ENCODE results near the gene HSFX4.
"Not testable (repeated sequence)": the region's sequence is repeated elsewhere in the genome, so short reads cannot be mapped to it uniquely, and the experiment has no call there.

The HSFX4 gene, protein sequence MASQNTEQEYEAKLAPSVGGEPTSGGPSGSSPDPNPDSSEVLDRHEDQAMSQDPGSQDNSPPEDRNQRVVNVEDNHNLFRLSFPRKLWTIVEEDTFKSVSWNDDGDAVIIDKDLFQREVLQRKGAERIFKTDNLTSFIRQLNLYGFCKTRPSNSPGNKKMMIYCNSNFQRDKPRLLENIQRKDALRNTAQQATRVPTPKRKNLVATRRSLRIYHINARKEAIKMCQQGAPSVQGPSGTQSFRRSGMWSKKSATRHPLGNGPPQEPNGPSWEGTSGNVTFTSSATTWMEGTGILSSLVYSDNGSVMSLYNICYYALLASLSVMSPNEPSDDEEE

DNA sequence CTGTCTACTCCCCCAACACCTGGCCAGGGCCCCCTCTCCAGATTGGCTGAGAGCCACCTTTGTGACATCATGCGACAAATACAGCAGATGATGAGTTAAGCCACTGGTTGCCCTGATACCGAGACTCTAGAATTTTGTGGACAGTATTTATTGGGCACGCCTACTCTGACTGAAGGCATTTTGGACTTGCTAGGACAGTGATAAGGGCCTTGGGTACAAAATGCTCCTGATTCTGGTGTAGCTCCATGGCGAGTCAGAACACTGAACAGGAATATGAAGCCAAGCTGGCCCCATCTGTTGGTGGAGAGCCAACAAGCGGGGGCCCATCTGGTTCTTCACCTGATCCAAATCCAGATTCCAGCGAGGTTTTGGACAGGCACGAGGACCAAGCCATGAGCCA is at the start of gene HSFX4:
Gene HSFX4 (plus strand): TSS at position 174 of the 400 bp plus-strand sequence. CDS start 72 bp downstream, at position 246.
- DNase-seq (ENCODE audit: low read depth in 2 of 2): not testable (repeated sequence)

DNA sequence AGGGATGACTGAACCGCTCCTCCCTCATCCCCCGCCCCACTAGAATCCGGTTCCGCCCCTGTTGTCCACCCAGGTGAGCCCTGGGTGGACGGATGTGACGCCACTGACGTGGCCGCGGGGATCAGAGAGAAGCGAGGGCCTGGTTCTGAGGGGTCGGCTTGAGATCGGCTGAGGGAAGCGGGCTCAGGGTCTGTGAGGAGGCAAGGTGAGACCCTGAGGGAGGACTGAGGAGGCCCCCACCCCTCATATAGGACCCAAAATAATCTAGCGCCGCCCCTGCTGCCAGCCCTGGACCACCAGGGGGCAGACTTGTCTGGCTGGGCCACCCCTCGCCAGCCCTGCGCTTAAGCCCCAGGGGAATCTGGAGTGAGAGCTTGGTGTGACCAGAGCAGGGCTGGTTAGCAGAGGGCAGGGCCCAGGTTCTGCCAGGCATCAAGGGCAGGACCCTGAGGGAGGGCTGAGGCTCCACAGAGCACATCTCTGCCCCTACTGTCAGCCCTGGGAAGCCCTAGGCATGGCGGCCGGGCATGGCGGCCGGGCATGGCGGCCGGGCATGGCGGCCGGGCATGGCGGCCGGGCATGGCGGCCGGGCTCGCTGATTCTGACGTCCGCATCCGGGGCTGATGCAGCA is 48.2 kb upstream of the HSFX4 start, which contains the start of gene MAGEA8:
Gene MAGEA8 (plus strand): TSS at position 103 of the 631 bp plus-strand sequence. CDS start 3,090 bp downstream, outside the sequence.
- no peak for DNase-seq (ENCODE audit: low read depth in 2 of 2)

DNA sequence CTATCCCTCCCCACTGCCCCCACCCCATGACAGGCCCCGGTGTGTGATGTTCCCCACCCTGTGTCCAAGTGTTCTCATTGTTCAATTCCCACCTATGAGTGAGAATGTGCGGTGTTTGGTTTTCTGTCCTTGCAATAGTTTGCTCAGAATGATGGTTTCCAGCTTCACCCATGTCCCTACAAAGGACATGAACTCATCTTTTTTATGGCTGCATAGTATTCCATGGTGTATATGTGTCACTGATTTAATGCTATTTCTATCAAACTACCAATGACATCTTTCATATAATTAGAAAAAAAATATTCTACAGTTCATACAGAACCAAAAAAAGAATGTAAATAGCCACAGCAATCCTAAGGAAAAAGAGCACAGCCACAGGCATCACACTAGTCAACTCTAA is 38.5 kb upstream of the HSFX4 start:
- not testable (repeated sequence) for DNase-seq (ENCODE audit: low read depth in 2 of 2)

DNA sequence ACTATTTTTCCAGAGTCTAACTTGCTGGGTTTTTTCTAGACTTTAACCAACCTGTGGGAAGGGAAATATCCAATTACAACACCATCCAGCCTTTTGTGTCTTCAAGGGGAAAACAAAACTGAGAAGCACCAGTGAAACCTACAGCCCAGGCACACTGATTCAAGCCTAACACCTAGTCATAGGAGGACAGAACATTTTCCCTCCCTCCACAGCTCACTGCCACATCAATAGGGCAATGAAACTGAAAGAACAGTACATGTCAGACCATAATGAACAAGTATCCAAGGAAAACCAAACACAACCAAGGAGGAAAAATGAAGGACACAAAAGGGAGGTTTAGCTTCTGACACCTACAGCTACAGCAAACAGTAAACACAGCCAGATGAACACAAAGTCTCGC is 30.8 kb upstream of the HSFX4 start:
- no peak for DNase-seq (ENCODE audit: low read depth in 2 of 2)

DNA sequence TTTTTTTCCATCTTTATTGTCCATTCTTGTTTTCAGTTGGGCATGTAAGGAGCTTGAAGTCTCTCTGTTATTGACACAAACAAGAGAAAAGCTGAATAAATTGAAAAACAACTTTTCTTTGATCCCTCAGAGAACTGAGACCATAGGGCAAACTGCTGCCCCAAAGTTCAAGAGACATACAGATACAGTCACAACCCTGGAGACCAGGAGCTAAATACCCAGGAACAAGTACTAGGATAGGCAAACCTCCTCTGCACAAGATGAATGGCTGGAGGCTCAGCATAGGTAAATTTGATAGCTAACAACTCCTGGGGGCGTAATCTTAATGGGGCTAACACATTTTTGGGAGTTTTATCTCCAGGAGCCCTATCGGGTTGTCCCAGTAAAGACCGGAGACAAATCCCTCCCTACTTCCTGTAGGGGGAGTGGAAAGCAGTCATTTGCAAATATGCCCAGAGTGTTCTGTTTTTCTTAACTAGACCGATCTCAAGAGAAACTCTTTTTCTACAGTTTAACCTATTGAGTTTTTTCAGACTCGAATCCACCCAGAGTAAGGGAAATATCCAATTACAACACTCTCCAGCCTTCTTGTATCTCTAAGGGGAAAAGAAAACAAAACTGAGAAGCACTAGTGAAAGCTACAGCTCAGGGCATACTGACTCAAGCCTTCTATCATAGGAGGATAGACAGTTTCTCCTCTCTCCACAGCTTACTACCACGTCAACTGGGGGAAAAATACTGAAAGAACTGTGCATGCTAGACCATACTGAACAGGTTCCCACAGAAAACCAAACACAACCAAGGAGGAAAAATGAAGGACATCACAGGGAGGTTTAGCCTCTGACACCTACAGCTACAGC is 25.3 kb upstream of the HSFX4 start:
- DNase-seq (ENCODE audit: low read depth in 2 of 2): no peak

DNA sequence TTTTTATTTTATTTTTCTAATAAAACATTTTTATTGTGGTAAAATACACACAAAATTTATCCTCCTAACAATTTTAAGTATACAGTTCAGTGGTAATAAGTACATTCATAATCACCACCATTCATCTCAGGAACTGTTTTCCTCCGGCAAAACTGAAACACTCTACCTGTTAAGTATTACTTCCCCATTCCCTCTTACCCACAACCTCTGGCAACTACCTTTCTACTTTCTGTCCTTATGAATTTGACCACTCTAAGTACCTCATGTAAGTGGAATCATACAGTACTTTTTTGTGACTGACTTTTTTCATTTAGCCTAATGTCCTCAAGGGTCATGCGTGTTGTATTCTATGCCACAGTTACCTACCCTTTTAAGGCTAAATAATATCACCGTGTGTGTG is 21.1 kb upstream of the HSFX4 start:
- no peak for DNase-seq (ENCODE audit: low read depth in 2 of 2)

DNA sequence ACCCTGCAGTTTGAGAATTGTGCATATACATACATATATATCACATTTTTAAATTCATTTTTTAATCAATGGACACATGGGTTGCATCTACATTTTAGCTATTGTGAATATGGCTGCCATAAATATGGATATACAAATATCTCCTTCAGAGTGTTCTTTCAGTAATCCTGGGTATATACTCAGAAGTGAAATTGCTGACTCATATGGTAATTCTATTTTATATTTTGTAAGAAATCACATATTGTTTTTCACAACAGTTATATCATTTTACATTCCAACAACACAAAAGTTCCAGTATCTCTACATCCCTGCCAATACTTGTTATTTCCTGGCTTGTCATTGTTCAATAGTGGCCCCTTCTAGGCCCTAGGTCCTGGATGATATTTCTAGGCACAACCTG is 20.6 kb upstream of the HSFX4 start:
- DNase-seq (ENCODE audit: low read depth in 2 of 2): no peak

DNA sequence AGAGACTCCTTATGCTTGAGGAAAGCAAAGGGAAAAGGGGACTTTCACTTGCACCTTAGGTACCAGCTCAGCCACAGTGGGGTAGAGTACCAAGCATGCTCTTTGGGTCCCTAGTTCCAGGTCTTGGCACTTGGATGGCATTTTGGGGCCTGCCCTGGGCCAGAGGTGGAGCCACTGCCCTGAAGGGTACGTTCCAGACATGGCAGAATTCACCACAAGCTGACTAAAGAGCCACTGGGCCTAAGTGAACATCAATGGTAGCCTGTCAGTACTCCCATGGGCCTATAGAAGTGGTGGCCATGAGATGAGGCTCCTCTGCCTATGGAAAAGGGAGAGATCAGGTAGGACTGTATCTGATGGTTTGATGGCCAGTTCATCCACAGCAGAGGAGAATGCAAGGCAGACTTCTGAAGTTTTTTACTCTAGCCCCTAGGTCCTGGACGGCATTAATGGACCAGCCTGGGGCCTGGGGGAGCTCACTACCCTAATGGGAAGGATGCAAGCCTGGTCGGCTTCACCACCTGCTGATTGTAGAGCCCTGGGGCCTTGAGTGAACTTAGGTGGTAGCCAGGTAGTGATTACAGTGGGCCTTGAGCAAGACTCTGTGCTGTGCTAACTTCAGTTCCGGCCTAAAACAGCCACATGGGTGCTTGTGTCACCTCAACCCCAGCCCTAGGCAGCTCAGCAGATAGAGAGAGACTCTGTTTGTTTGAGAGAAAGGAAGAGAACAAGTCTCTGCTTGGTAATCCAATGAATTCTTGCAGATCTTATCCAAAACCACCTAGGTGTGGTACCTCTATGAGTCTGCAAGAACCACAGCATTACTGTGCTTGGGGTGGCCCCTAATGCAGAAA is 19.8 kb upstream of the HSFX4 start:
- no peak for DNase-seq (ENCODE audit: low read depth in 2 of 2)

DNA sequence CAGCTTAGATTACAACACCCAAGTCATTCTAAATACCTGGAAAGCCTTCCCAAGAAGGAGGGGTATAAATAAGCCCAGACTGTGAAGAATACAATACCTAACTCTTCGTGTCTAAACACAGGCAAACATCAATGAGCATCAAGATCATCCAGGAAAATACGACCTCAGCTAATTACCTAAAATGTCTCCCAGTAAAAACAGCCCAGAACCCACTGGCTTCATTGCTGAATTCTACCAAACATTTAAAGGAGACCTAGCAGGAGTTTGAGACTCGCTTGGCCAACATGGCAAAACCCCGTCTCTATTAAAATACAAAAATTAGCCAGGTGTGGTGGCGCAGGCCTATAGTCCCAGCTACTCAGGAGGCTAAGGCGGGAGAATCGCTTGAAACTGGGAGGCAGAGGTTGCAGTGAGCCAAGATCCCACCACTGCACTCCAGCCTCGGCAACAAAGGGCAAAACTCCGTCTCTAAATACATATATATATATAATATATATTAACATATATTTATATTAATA is 19.1 kb upstream of the HSFX4 start:
- DNase-seq (ENCODE audit: low read depth in 2 of 2): no peak

DNA sequence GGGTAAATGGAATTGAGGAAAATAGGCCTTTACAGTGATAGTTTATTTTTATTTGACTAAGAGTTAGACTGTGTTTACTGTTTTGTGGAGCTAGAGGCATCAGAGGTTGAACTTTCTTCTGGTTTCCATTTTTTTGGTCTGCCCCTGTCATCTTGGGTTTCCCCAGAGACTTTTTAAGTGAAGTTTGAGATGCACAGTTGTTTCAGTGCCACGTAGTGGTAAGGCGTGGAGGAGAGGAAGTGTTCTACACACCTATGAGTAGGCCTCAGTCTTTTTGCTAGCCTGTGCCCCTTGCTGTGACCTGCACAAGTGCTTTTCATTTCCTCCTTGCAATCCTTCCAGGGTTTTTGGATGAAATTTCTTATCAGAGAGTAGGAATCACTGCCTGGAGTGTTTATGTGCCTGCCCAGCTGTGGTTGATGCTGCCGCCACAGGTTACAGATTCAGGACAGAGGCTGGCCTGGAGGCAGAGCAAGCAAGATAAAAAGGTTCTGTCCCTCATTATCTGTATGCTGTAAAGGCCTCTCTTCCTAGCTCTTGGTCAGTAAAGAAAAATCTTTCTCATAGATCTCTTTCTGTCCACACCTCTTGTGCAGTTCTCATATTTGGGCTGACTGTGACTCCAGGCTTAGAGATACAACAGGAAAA is 12.5 kb upstream of the HSFX4 start:
- DNase-seq (ENCODE audit: low read depth in 2 of 2): no peak

DNA sequence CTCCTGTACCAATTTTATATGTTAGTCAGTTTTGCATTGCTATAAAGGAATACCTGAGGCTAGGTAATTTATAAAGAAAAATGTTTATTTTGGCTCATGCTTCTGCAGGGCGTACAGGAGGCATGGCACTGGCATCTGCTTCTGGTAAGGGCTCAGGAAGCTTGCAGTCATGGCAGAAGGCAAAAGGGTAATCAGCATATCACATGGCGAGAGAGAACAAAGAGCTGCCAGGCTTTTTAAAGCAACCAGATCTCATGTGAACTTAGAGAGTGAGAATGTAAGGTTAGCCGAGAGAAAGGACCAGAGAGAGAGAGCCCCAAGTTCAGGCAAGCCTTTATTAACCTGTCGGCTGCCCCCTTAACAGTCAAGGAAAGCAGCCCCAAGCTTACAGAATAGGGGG is 5.5 kb upstream of the HSFX4 start:
- not testable (repeated sequence) for DNase-seq (ENCODE audit: low read depth in 2 of 2)

DNA sequence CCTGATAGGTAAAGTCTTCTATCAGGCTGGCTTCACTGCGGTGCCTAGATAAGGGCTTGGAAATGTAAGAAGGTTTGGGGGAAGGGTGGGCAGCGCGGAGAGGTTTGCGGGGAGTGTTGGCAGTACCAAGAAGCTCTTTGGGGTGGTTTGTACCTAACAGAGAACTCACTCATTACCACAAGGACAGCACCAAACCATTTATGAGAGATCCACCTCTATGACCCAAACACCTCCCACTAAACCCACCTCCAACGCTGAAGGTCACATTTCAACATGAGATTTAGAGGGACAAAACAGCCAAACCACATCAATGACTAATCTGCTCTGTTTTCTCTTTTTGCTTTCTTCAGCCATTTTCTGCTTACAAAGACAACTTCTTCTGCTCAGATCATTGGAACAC is 4.9 kb upstream of the HSFX4 start:
- DNase-seq (ENCODE audit: low read depth in 2 of 2): not testable (repeated sequence)

DNA sequence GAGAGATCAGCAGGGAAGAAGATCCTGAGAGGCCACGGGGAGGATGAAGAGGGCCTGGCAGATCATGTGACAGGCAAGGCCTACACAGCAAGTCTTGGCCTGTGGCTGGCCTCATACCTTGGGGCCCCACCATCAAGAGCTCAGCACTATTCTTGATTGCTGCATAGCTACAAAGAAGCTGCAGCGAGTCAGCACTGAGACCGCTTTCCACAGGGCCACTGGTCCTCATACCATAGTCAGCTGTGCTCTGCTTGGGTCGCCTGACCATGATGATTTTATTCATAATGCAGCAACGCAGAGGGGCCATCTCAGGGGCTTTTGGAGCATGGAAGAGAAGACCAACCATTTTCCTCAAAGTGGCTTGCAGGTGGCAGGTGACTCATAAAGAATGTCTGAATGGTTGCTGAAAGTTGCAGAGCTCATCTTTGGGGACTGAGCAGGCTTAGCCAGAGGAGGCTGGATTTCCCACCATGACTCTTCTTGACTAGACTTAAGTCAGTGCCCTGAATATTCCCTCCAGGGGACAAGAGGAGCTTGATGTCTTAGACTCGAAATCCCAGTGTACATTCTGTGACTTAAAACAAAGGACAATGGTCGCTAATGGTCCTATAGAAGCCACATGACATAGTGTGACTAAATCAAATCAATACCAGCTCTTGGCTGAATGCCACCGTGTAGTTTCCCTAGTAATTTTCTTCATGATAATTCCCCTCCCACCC is 2.0 kb upstream of the HSFX4 start:
- DNase-seq (ENCODE audit: low read depth in 2 of 2): not testable (repeated sequence)

DNA sequence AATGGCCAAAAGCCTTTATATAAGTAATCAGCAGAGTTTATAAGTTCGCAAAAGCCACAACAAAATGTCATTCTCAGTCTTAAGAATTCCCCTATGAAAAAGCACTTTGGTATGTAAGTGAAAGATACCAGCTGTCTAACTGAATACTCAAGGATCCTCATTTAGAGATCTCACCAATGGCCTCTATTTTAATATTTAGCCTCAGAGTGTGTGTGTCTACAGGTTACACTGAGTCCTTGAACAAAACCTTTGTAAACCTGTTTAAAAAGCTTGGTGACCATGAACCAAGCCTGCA is 1.5 kb upstream of the HSFX4 start:
- not testable (repeated sequence) for DNase-seq (ENCODE audit: low read depth in 2 of 2)

DNA sequence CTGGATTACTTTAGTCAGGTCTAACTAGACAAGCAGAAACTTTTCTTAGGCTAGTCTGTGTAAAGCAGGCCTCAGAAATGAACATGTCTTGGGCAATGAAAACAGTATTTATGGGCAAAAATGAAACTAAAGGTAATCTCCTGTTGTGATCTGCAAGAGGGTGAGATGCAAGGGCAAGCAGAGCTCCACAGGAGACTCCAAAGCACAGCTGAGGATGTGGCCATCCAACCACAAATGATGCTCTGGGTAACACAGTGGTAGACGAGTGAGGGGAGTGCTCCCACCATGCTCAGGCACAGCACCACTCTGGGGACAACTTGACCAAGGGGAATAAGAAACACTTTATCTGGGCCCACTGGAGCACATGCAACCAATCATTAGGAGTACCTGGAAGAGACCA is 738 bp upstream of the HSFX4 start:
- DNase-seq (ENCODE audit: low read depth in 2 of 2): not testable (repeated sequence)

DNA sequence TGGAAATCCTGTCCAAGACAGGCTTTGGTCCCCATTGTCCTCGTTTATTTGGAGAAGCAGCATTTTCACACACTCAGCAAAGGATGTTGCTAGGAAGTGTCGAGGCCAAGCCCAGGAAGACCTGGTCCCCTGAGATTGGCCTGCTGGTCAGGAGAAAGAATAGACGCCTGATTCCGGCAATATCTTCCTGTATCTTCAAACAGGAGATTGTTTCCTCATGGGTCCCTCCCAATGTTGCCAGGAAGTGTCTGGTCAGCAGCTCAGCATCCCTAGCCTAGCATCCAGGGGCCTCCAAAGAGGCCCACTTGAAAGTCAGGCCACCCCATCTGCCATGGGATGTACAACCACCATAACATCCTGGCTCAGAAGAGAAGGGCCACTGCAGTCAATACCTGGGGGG is 2.0 kb downstream of the HSFX4 start:
- not testable (repeated sequence) for DNase-seq (ENCODE audit: low read depth in 2 of 2)

DNA sequence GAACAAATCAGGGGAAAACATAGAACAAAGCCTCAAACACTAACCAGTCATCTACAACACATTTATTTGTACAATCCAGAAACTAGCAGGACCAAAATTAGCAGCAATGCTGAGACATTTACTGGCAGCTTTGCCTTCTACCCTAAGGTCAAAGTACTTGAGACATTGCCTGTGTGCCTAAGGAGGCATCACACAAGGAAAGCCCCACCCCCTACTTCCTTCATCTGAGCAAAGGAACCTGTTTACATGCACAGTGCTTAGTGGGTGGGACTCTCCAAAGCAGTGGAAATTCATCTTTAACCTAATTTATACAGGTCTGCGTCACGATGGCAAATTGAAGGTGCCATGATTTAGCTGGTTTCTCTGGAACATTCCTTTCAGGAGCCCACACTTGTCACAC is 2.8 kb downstream of the HSFX4 start:
- DNase-seq (ENCODE audit: low read depth in 2 of 2): not testable (repeated sequence)

DNA sequence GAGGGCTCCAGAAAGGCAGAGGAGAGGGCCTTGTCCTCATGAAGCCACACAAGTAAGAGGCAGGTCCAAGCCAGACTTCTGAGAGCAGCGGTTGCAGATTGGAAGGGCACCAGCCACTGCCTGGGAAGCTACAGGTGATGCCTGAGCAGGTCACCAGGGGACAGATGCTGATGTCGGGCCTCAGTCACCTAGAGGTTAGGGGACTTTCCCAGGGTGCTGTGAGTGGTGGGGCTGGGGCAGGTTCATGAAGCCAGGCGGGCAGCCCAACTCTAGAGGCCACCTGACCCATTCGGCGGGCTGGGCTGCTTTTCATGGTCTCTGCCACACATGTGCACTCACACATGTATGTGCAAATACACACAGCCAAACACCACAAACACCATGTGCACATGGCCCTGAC is 3.6 kb downstream of the HSFX4 start:
- not testable (repeated sequence) for DNase-seq (ENCODE audit: low read depth in 2 of 2)

DNA sequence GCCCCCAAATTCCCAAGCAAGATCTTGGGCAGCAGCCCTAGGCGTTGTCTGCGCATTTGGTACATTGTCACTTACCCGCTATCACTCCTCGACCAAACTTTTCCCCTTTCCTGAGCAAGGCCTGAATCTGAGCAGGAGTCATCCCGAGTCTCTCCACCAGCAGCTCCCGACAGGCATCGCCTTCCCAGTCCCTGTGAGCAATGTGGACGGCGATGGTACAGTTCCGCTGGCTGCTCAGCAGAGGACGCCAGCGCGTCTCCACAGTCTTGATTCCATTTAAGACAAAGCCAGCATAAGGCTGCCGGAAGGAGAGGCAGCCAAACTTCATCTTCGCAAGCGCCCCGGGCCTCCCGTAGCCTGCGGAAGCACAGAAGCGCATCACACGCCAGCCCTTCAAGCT is 4.2 kb downstream of the HSFX4 start:
- DNase-seq (ENCODE audit: low read depth in 2 of 2): not testable (repeated sequence)

DNA sequence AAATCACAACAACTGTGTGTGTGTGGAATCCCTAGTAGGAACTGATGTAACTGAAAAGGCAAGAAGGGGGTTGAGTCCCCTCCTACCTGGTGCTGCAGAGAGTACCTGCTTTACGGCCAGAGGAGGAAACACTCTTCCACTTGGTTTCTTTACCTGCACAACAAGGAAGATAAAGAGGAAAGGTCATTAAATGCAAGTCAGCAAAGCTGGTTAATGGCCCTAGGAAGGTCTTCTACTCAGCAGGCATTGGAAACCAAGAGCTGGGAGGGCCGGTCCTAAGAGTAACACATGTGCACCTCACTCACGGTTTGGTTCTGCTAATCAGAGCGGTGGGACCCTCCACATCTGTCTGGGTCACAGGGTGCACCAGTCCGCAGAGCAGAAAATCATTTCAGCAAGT is 8.0 kb downstream of the HSFX4 start:
- DNase-seq (ENCODE audit: low read depth in 2 of 2): not testable (repeated sequence)

Data from stimulated activated CD8-positive, alpha-beta memory T cell treated with anti-CD3 and anti-CD28 coated beads, Interleukin-15, amount 100 ng/mL, for 4 hours (primary cell).